Vagina (tissue), 2 donors: ENCODE data around the gene CYP1A1. TPM values are rescaled to one million over a fixed set of nuclear protein-coding genes. Genes with fewer than 3 reads are reported as not detected.

ENCODE experiments used
- DNase-seq, 2 donors: peaks; one replicate each; pipeline ENCODE4 v3.0.0-alpha.2; 2017; ENCODE audit errors: extremely low spot score in 2 of 2
- H3K27ac ChIP-seq: fragments of 200-600 bp; sonication (generic); one replicate; pipeline ENCODE4 v1.5.1; 2019
- H3K27me3 ChIP-seq: fragments of 200-600 bp; sonication (generic); one replicate; pipeline ENCODE4 v1.5.1; 2019
- H3K36me3 ChIP-seq, 2 donors: fragments of 200-600 bp; sonication (generic); one replicate each; pipeline ENCODE4 v1.5.1; 2017 to 2019
- H3K4me1 ChIP-seq: fragments of 200-600 bp; sonication (generic); one replicate; pipeline ENCODE4 v1.5.1; 2019
- H3K4me3 ChIP-seq, 2 donors: fragments of 200-600 bp; sonication (generic); 1 replicate in 1 of 2; 2 replicates in 1 of 2; pipeline ENCODE4 v1.5.1; 2016 to 2019
- H3K9me3 ChIP-seq: fragments of 200-600 bp; sonication (generic); one replicate; pipeline ENCODE4 v1.5.1; 2019
- CTCF ChIP-seq, 3 experiments: fragments of 450-650 bp in 2 of 3; fragments of 200-600 bp in 1 of 3; sonication (generic) in 1 of 3; IDR thresholded peaks; one replicate each; pipeline ENCODE4 v1.5.1; 2017 to 2019; ENCODE audit warnings: antibody characterized with exemption in 3 of 3, mild to moderate bottlenecking in 2 of 3, moderate library complexity in 2 of 3
- POLR2A ChIP-seq, 2 donors: fragments of 450-650 bp; IDR thresholded peaks; one replicate each; pipeline ENCODE4 v1.6.1; 2017; ENCODE audit warnings: antibody characterized with exemption in 2 of 2, mild to moderate bottlenecking in 2 of 2, moderate library complexity in 2 of 2
- POLR2AphosphoS5 ChIP-seq, 2 donors: sonication (generic); formaldehyde crosslinking; IDR thresholded peaks; one replicate each; pipeline ENCODE4 v1.9.0; 2017; ENCODE audit warnings: antibody characterized with exemption in 2 of 2, mild to moderate bottlenecking in 2 of 2, low read depth in 1 of 2; ENCODE audit not compliant: insufficient read depth in 1 of 2
- intact Hi-C: fragments of 100-400 bp; cut with DNase I; formaldehyde crosslinking; loops from one replicate; pipeline ENCODE4 v1.15.1; 2023
- total RNA-seq: library from RNA; depleted of rRNA; stranded (reverse); fragments of >200 nt; gene quantifications from one replicate; pipeline ENCODE4 v1.2.3, GENCODE V29; 2016

The CYP1A1 gene
- total RNA-seq, 1 donor from 2014 or later, result 1.5 TPM

GRCh38 chr15:74695597-74696397 lies 29.5 kb downstream of the CYP1A1 start, which contains the start of gene EDC3:
TSS of gene EDC3 (minus strand) at chr15:74696024. CDS start at chr15:74675124, 20,900 bp downstream.
- no peaks in the 10 kb centered on the region for H3K27me3 ChIP-seq
- no peak for DNase-seq
- H3K36me3 ChIP-seq, result no peaks in the 10 kb centered on the region
- TF ChIP-seq POLR2AphosphoS5 (IDR thresholded peaks at IDR 0.05; ENCODE audit: insufficient read depth in 1 of 2, low read depth in 1 of 2) (peak; percentile 78 to 93), CTCF (IDR thresholded peaks at IDR 0.05) (no peak)
- H3K4me1 ChIP-seq, result peaks cover 22% of the 10 kb centered on the region
- H3K27ac ChIP-seq, result peak within 1 kb of the TSS; percentile 84
- peak within 1 kb of the TSS; percentile 81 to 91 for H3K4me3 ChIP-seq
- no peaks in the 10 kb centered on the region for H3K9me3 ChIP-seq
- intact Hi-C loops, result no loop called here

GRCh38 chr15:74692327-74692726 lies 33.0 kb downstream of the CYP1A1 start:
- no peaks in the 10 kb centered on the region for H3K36me3 ChIP-seq
- intact Hi-C loops, result no loop called here
- H3K9me3 ChIP-seq, result no peaks in the 10 kb centered on the region
- H3K4me1 ChIP-seq, result peaks cover 22% of the 10 kb centered on the region
- TF ChIP-seq CTCF (IDR thresholded peaks at IDR 0.05) (no peak), POLR2A (IDR thresholded peaks at IDR 0.05) (no peak)
- no peak overlapping the region for H3K4me3 ChIP-seq
- no peak for DNase-seq
- no peaks in the 10 kb centered on the region for H3K27me3 ChIP-seq
- H3K27ac ChIP-seq, result no peak overlapping the region

GRCh38 chr15:74683758-74684157 lies 41.6 kb downstream of the CYP1A1 start:
- Histone ChIP-seq H3K36me3 (peaks cover 0 to 5% of the 10 kb centered on the region in 2 donors), H3K27ac (no peak overlapping the region), H3K27me3 (no peaks in the 10 kb centered on the region), H3K9me3 (no peaks in the 10 kb centered on the region), H3K4me3 (no peak overlapping the region), H3K4me1 (no peaks in the 10 kb centered on the region)
- TF ChIP-seq CTCF (IDR thresholded peaks at IDR 0.05) (no peak), POLR2A (IDR thresholded peaks at IDR 0.05) (no peak), POLR2AphosphoS5 (IDR thresholded peaks at IDR 0.05; ENCODE audit: insufficient read depth in 1 of 2, low read depth in 1 of 2) (no peak)
- intact Hi-C loops, result no loop called here
- DNase-seq, result no peak

- peaks cover 0 to 5% of the 10 kb centered on the region in 2 donors for H3K36me3 ChIP-seq
- no peak overlapping the region for H3K27ac ChIP-seq
- H3K9me3 ChIP-seq, result no peaks in the 10 kb centered on the region
- no peak for DNase-seq
- TF ChIP-seq POLR2A (IDR thresholded peaks at IDR 0.05) (no peak), CTCF (IDR thresholded peaks at IDR 0.05) (no peak), POLR2AphosphoS5 (IDR thresholded peaks at IDR 0.05; ENCODE audit: insufficient read depth in 1 of 2, low read depth in 1 of 2) (no peak)
- no peaks in the 10 kb centered on the region for H3K27me3 ChIP-seq
- no peak overlapping the region for H3K4me3 ChIP-seq
- intact Hi-C loops, result no loop called here
- H3K4me1 ChIP-seq, result no peaks in the 10 kb centered on the region
These were observed 42.4 kb downstream of the CYP1A1 start for GRCh38 chr15:74682954-74683353.

GRCh38 chr15:74680456-74680855 lies 44.9 kb downstream of the CYP1A1 start:
- Histone ChIP-seq H3K27ac (no peak overlapping the region), H3K27me3 (no peaks in the 10 kb centered on the region), H3K36me3 (peaks cover 0 to 5% of the 10 kb centered on the region in 2 donors), H3K4me1 (no peaks in the 10 kb centered on the region), H3K9me3 (no peaks in the 10 kb centered on the region), H3K4me3 (no peak overlapping the region)
- TF ChIP-seq CTCF (IDR thresholded peaks at IDR 0.05), result no peak
- TF ChIP-seq POLR2A (IDR thresholded peaks at IDR 0.05), result no peak
- TF ChIP-seq POLR2AphosphoS5 (IDR thresholded peaks at IDR 0.05; ENCODE audit: insufficient read depth in 1 of 2, low read depth in 1 of 2), result no peak
- no peak for DNase-seq
- intact Hi-C loops, result no loop called here
